ENCODE results near the gene IFITM5. TPM values are rescaled to one million over a fixed set of nuclear protein-coding genes. Genes with fewer than 3 reads are reported as not detected.
"Not testable (repeated sequence)": the region's sequence is repeated elsewhere in the genome, so short reads cannot be mapped to it uniquely, and the experiment has no call there.

The IFITM5 gene
- total RNA-seq, 1 donor from 2014 or later = not detected

DNA sequence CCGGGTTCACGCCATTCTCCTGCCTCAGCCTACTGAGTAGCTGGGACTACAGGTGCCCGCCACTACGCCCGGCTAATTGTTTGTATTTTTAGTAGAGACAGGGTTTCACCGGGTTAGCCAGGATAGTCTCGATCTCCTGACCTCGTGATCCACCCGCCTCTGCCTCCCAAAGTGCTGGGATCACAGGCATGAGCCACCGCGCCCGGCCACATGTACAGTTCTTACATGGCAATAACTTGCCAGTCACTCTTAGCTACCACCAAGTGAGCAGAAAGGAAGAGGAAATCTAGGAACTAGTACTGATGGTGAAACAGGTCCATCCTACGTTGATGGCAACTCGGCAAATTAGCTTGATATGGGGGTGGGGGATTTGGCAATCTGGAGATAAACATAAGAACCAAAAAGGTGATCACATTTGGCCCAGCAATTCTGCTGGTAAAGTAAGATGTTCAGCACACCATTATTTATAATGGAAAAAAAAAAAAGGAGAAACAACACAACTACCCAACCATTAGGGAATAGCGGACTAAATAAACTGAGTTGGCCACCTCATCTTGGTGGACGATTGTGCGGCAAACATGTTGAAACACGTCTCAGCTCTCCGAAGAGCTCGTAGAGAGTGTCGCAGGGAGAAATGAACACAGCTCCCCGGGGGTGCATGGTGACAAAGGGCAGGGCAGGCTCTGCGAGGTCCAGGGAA lies 15.8 kb downstream of the IFITM5 start:
- no peak for DNase-seq

DNA sequence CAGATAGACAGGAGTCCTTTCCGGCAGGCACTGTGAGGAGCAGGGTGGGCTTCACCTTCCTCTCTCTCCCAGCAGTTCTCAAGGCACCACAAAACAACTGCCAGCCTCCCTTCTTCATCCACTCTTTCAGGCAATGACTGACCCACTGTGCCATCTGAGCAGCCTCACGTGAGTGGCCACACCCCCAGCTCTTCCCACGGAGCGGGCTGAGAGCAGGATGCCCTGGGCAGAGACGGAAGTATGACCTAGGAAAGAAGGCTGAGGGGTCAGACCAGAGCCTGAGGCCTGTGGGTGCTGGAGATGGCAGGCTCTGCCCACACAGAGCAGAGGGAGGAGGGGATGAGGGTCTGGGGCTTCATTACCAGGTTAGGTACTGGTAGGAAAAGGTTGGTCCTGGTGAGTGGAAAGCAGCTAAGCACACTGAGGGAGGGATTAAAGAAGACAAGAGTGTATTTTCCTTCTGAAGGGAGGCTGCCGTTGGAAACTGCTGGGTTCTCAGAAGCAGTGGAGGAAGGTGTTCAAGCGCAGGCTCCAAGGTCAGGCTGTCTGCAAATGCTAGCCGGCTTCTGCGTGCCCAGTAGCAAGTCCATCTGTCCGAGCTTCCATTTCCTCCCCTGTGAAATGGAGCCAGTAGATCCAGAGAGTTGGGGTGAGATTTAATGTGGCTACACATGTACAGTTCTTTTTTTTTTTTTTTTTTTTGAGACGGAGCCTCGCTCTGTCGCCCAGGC lies 16.5 kb downstream of the IFITM5 start:
- no peak for DNase-seq

DNA sequence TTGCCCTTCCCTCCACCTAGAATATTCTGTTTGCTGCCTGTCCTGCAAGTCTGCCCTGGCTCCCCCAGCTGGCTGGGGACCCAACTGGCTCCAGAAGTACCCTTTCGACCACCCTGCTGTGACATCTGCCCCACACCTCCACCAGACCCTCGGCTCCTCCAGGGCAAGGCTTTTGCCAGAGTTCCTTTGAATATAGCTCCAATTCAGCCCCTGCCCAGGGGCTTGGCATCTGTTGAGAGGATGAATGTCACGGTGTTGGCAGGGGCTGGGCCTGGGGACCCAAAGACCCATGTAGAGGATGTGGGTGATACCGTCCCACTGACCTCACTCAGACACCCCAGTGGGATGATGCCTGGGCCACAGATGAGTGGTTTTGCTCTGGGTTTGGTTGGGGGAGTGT lies 17.2 kb downstream of the IFITM5 start:
- no peak for DNase-seq

DNA sequence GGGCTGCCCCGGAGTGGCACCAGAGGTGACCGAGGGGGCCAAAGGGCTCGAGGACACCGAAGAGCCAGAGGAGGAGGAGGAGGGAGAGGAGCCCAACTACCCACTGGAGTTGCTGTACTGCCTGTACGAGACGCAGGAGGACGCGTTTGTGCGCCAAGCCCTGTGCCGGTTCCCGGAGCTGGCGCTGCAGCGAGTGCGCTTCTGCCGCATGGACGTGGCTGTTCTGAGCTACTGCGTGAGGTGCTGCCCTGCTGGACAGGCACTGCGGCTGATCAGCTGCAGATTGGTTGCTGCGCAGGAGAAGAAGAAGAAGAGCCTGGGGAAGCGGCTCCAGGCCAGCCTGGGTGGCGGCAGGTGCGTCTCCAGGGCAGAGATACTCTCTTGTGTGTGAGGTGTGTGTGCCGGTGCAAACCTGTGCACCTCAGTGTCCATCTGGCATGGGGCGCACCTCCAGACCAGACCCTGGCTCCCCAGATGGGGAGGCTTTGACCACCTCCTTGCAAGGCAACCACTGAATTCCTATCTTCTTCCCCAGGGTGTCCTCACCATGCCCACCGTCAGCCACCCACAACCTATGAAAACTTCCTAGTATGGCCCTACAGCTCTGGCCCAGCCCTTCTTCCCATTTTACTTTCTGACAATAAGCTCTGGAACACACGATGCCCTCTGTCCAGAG lies 17.7 kb downstream of the IFITM5 start:
- DNase-seq = no peak

DNA sequence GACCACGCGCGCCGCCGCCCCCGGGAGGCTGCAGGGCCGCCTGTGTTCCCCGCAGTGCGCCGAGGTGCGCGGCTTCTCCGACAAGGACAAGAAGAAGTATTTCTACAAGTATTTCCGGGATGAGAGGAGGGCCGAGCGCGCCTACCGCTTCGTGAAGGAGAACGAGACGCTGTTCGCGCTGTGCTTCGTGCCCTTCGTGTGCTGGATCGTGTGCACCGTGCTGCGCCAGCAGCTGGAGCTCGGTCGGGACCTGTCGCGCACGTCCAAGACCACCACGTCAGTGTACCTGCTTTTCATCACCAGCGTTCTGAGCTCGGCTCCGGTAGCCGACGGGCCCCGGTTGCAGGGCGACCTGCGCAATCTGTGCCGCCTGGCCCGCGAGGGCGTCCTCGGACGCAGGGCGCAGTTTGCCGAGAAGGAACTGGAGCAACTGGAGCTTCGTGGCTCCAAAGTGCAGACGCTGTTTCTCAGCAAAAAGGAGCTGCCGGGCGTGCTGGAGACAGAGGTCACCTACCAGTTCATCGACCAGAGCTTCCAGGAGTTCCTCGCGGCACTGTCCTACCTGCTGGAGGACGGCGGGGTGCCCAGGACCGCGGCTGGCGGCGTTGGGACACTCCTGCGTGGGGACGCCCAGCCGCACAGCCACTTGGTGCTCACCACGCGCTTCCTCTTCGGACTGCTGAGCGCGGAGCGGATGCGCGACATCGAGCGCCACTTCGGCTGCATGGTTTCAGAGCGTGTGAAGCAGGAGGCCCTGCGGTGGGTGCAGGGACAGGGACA lies 18.4 kb downstream of the IFITM5 start:
- DNase-seq = no peak

DNA sequence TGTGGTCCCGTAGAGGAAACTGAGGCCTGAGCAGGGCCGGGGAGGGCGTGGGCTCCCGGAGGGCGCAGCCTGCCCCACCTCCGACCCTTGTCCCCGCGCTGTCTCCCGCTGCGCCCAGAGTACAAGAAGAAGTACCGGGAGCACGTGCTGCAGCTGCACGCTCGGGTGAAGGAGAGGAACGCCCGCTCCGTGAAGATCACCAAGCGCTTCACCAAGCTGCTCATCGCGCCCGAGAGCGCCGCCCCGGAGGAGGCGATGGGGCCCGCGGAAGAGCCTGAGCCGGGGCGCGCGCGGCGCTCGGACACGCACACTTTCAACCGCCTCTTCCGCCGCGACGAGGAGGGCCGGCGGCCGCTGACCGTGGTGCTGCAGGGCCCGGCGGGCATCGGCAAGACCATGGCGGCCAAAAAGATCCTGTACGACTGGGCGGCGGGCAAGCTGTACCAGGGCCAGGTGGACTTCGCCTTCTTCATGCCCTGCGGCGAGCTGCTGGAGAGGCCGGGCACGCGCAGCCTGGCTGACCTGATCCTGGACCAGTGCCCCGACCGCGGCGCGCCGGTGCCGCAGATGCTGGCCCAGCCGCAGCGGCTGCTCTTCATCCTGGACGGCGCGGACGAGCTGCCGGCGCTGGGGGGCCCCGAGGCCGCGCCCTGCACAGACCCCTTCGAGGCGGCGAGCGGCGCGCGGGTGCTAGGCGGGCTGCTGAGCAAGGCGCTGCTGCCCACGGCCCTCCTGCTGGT lies 19.2 kb downstream of the IFITM5 start:
- no peak for DNase-seq

DNA sequence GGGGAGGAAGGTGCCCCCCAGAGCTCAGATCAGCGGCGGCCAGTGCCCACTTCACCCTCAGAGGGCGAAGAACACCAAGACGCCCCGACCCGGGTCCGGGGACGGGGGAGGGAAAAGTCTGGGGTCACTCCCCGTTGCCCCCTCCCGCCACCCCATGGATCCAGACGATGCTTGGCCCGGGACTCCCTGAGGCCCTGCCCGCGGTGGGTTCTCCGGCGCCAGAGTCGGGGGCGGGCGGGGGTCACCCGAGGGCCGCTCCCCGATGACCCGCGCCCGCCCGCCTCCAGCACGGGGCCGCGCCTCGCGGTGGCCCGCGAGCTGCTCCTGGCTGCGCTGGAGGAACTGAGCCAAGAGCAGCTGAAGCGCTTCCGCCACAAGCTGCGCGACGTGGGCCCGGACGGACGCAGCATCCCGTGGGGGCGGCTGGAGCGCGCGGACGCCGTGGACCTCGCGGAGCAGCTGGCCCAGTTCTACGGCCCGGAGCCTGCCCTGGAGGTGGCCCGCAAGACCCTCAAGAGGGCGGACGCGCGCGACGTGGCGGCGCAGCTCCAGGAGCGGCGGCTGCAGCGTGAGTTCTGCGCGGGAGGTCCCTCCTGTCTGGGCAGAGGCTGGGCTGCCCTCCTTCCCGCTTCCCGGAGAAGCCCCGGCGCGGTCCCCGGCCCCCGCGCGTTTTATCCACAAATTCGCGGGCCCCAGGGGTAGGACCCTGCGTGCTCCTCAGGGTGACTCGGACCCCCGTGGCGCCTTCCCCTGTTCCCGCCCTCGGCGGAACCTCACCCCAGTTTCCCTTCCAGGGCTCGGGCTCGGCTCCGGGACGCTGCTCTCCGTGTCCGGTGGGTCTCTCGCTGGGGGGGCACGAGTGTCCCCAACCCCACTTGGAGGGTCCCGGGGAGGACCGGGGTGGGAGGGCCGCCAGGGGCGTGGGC lies 20.0 kb downstream of the IFITM5 start:
- no peak for DNase-seq

DNA sequence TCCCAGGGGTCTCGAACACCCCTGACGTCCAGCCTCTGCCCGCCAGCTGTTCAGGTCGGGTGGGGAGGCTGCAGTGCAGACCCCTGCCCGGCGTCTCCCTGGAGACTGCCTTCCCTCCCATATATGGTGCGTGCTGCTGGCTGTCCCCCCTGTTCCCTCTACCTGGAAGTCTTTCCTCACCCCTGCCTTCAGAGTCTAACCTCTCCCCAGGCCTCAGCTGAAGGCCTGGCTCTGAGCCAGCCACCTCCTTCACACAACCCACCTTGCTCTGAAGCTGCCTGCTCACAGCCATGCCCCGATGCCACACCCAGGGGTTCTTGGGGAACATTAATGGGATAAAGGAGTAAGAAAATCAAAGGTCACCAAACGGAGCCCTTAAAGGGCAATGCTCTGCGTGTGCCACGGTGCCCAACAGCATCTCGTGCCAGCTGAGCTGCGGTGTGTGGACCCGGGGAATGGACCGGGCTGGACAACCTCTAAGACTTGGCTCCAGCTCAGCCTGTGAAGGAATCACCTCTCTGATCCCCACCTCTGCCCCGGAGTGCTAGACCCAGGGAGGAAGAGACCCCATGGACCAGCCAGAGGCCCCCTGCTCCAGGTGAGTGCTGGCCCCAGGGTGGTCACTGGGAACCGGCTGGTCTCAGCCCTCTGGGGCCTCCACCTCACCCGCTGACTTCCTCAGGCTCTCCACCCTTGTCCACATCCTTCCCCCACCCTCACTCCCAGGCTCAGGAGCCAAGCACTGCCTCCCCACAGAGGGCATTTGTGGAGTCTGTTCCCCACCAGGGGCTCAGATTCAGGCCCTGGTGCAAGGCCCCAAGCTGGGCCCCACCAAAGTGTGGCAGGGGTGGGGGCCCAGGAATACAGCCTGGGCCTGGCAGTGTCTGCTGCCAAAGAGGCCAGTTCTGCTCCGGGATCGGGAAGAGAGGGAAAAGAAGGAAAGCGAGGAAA lies 21.1 kb downstream of the IFITM5 start, which contains the start of gene NLRP6:
NLRP6 (plus strand) TSS at position 407 of the 951 bp plus-strand sequence; CDS start at position 570, 163 bp downstream.
- no peak for DNase-seq

DNA sequence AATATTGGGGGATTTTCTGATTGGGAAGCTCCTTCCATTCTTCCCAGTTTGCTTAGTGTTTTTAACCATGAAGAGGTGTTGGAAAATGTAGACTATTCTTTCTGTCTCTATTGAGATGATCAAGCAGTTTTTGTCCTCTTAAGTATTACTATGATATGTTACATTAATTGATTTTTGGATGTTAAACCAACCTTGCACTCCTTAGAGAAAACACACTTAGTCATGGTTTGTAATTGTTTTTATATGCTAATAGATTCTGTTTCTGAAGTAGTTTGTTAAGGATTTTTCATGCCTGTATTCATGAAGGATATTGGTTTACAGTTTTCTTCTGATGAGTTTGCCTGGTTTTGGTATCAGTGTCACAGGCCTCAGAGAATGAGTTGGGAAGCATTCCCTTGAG lies 23.1 kb downstream of the IFITM5 start:
- DNase-seq = no peak

DNA sequence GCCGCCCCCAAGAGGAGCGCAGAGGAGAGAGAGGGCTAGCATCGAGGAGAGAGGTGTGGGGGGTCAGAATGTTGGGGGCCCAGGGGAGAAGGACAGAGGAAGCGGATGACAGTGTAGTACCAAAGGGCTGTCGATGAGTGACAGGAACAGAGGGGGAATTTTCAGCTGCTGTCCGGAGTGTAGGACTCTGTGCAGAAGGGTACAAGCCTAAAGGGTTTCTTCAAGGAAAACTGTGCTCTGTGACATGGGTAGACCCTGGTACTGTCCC lies 26.5 kb downstream of the IFITM5 start:
- DNase-seq = no peak

DNA sequence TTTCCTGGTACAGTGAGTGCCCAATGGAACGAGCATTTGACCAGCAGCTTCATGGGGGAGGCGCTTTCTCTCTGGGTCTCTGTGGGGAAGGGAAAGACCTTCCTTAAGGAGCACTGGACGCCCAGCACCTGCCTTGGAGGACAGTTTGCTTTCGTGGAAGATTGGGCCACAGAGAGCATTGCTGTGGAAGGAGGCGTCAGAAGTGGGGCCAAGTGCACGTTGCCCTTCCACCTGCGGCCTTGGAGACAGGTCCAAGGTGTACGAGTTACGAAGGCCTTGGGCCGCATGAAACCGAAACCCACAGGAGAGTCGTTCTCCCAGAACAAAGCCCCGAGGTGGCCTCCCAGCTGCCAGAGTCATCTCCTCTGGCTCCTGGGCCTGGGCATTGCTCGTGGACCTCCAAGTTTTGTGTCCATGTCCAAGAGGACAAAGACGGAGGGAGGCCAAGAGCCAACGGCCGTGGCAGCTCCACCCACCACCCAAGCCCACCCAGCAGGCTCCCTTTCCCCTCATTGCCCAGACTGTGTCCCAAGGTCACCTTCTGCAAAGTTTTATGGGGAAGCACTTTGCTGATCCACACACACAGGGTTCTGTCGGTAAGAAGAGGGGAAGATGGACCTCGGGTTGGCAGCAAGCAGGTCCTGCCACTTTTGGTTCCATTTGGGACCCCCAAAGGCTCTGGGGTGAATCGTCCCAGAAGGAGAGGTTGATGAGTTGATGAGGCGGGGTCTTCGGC lies 27.0 kb downstream of the IFITM5 start:
- DNase-seq = no peak

DNA sequence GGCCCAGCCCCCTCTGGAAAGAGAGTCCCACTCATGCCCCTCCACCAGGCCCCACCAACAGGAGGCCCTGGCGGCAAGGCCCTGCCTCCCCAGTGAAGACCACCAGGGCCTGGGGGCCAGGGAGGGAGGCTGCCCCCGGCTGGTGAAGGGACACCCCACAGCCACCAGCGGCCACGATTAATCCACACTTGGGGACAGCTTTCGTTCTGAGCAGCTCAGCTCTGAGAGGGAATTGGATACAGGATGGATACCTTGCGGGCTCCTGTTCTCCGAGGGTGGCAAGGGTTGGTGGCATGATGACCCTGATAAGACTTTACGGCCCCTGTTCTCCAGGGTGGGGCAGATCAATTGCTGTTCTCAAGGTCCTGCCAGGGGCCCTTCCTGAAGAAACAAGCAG lies 28.0 kb downstream of the IFITM5 start:
- DNase-seq = no peak

DNA sequence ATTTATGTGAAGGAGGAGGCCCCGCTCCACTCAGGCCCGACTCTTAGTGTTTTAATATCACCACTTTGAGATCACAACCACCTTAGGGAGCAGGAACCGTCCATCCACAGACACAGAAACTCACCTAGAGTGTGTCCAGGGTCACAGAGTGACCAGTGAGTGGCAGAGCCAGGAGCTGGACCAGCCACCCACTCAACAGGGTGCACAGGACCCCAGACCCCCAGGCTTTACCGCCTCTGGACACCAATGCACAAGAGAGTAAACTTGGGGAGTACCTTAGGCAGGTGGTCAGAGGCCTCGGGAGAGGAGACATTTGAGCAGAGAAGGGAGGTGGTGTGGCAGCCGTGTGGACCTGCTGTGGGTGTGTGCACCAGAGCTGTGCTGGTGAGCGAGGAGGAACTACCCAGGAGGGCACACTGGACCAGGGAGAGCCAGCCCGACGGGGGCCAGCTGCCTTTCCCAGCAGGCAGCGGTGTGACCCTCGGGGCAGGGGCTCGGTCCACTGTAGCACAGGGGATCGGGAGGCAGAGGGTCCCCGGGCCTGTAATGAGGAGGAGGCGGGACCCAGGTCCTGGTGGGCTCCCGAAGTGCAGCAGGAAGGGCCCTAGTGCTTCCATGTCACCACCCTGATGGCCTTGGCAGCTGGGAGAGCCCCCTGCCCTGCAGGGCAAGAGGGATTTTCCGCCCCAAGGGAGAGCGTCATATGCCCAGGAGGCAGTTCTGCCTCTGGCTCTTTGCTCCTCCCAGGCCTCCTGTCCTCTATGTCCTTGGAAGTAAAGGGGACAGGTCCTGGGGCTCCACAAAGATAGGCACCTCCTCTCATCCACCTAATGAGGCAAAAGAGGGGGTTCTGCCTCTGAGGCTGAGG lies 28.6 kb downstream of the IFITM5 start:
- DNase-seq = no peak

DNA sequence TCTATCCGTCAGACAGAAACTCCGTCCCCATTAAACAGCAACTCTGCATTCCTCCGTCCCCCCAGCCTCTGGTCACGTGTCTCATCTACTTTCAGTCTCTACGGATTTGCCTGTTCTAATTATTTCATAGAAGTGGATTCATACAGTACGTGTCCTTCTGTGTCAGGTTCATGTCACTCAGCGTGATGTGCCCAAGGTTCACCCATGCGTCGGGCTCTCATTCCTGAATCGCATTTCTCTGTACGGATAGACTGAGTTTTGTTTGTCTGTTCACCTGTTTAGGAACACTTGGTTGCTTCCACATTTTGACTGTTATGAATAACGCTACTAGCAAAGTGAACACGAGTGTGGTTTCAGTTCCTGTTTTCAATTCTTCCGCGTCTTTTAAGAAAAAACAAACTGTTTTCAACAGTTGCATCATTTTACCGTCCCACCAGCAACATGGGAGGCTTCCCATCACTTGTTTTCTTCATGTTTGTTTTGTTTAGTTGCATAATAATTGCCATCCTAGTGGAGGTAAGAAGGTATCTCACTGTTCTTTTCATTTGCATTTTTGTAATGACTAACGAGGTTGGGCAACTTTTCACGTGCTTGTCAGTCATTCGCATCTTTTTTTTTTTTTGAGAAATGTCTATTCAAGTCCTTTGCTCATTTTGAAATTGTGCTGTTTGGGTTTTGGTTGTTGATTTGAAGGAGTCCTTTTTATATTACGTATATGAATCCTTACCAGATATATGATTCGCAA lies 30.0 kb downstream of the IFITM5 start:
- DNase-seq = peak; percentile 15

DNA sequence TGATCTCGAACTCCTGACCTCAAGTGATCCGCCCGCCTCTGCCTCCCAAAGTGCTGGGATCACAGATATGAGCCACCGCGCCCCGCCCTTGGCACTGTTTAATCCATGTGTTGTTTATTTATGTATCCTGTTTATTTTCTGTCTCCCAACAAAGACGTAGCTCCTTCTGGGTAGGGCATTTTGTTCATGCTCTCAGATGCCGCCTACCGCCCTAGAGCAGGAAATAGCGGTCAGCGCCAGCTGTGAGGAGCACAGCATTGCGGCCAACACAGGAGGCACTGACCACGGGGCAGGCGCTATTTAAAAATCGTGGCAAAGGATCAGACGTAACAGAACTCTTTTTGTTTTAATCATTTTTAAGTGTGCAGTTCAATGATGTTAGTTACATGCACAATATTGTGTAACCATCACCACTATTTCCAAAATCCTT lies 30.6 kb downstream of the IFITM5 start:
- not testable (repeated sequence) for DNase-seq

DNA sequence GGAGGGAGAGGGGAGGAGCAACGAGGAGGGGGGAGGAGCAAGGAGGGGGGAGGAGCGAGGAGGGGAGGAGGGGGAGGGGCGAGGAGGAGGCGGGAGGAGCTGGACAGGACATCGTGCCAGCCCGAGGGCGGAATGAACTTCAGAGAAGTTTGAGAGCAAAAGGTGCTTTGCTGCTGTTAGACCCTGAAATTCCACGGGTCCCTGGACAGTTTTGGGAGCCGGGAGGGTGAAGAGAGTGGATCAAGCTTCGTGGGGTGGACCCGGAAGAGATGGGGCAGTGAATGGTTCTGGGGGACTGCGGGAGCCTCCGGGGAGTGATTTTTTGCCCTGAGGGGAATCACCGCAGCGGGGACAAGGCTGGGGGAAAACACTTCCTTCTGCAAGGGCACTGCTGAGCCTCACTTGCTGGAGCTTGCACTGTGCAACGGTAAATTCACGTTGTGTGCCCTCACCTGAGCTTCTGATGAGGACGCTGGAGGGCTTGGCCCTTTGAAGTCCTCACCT lies 31.8 kb downstream of the IFITM5 start:
- no peak for DNase-seq
